ENCODE results near the gene PAGR1. TPM values are rescaled to one million over a fixed set of nuclear protein-coding genes. Genes with fewer than 3 reads are reported as not detected.

The PAGR1 gene
- total and polyA plus RNA-seq, 2 of the 13 experiments (the other 11 are each of a cell fraction or from before 2014, with no cell fraction given), result 9.8 to 66.4 TPM

GRCh38 chr16:29811170-29811895 is 4.6 kb upstream of the PAGR1 start (continued):
- TF ChIP-seq ZNF468 (CRISPR knock-in tag; IDR thresholded peaks at IDR 0.05), result no peak
- no peak for TF ChIP-seq ZNF333 (CRISPR knock-in tag; IDR thresholded peaks at IDR 0.05; ENCODE audit: borderline replicate concordance)
- TF ChIP-seq MXD3 (CRISPR knock-in tag; IDR thresholded peaks at IDR 0.05), result peak; percentile 58
- TF ChIP-seq ATF3 (CRISPR knock-in tag; IDR thresholded peaks at IDR 0.05), result no peak
- no peak for TF ChIP-seq ZNF432 (CRISPR knock-in tag; IDR thresholded peaks at IDR 0.05; ENCODE audit: borderline replicate concordance)
- TF ChIP-seq CERS6 (CRISPR knock-in tag; IDR thresholded peaks at IDR 0.05), result no peak; the same call in 1 of the 2 replicates
- no peak for TF ChIP-seq ZNF552 (CRISPR knock-in tag; IDR thresholded peaks at IDR 0.05; ENCODE audit: borderline replicate concordance)
- TF ChIP-seq ZNF670 (CRISPR knock-in tag; IDR thresholded peaks at IDR 0.05; ENCODE audit: borderline replicate concordance), result no peak
- TF ChIP-seq MTF1 (CRISPR knock-in tag; IDR thresholded peaks at IDR 0.05), result no peak
- peak; percentile 54 for TF ChIP-seq HDAC1 (CRISPR knock-in tag; IDR thresholded peaks at IDR 0.05)
- TF ChIP-seq ZNF430 (CRISPR knock-in tag; IDR thresholded peaks at IDR 0.05), result no peak; the same call in 1 of the 2 replicates
- no peak for TF ChIP-seq ZNF282 (IDR thresholded peaks at IDR 0.05; ENCODE audit: partially characterized antibody)
- TF ChIP-seq POLR2A (IDR thresholded peaks at IDR 0.05; ENCODE audit: insufficient read depth in 1 of 2, low read depth in 2 of 2, low read length in 2 of 2), result no peak; a peak in 1 of 4 replicates
- TF ChIP-seq HMG20A (CRISPR knock-in tag; IDR thresholded peaks at IDR 0.05; ENCODE audit: borderline replicate concordance), result no peak
- no peak for TF ChIP-seq ZNF572 (CRISPR knock-in tag; IDR thresholded peaks at IDR 0.05)
- TF ChIP-seq KAT2B (IDR thresholded peaks at IDR 0.05; ENCODE audit: borderline replicate concordance, low read depth, low read length), result no peak
- TF ChIP-seq HMGXB3 (CRISPR knock-in tag; IDR thresholded peaks at IDR 0.05; ENCODE audit: borderline replicate concordance), result 0 out of 2 replicates have a peak, but pooled peaks have one; percentile 18
- no peak; the same call in 1 of the 2 replicates for TF ChIP-seq YEATS4 (CRISPR knock-in tag; IDR thresholded peaks at IDR 0.05; ENCODE audit: borderline replicate concordance)
- TF ChIP-seq DMAP1 (CRISPR knock-in tag; IDR thresholded peaks at IDR 0.05), result no peak; the same call in 1 of the 2 replicates
- no peak for TF ChIP-seq RNF219 (CRISPR knock-in tag; IDR thresholded peaks at IDR 0.05)
- peak; percentile 69; the same call in 1 of the 2 replicates for TF ChIP-seq ZSCAN20 (CRISPR knock-in tag; IDR thresholded peaks at IDR 0.05; ENCODE audit: borderline replicate concordance)
- TF ChIP-seq TRIM24 (CRISPR knock-in tag; IDR thresholded peaks at IDR 0.05), result no peak
- no peak; the same call in 1 of the 2 replicates for TF ChIP-seq ZNF816 (CRISPR knock-in tag; IDR thresholded peaks at IDR 0.05; ENCODE audit: borderline replicate concordance)

All from HepG2 (cell line).